IPS-NIHi11 (cell line): ENCODE results near the gene ERCC6L2.

ENCODE experiments used
- DNase-seq: peaks from one replicate; pipeline ENCODE4 v3.0.0; 2012; ENCODE audit warnings: mixed read lengths, low spot score

ERCC6L2 gene

GRCh38 chr9:95979446-95979845, 104.0 kb downstream of the ERCC6L2 start:
- no peak for DNase-seq

- no peak for DNase-seq
Observed at GRCh38 chr9:95980262-95981125, 105.0 kb downstream of the ERCC6L2 start.

GRCh38 chr9:95981761-95982390, 106.4 kb downstream of the ERCC6L2 start:
- DNase-seq, result no peak

GRCh38 chr9:95985440-95986055, 110.1 kb downstream of the ERCC6L2 start:
- DNase-seq, result no peak

- no peak for DNase-seq
Observed at GRCh38 chr9:95989297-95989696, 113.8 kb downstream of the ERCC6L2 start.

- DNase-seq, result no peak
Observed at GRCh38 chr9:95991326-95991725, 115.8 kb downstream of the ERCC6L2 start.

- no peak for DNase-seq
Observed at GRCh38 chr9:95992536-95992935, 117.0 kb downstream of the ERCC6L2 start.

- DNase-seq, result no peak
Observed at GRCh38 chr9:95993337-95993736, 117.8 kb downstream of the ERCC6L2 start.

GRCh38 chr9:95999390-95999789, 123.9 kb downstream of the ERCC6L2 start:
- DNase-seq, result no peak

- DNase-seq, result no peak
Observed at GRCh38 chr9:96004379-96004778, 128.9 kb downstream of the ERCC6L2 start.

GRCh38 chr9:96006296-96006879, 130.9 kb downstream of the ERCC6L2 start:
- DNase-seq, result no peak

- DNase-seq, result no peak
Observed at GRCh38 chr9:96006961-96007360, 131.5 kb downstream of the ERCC6L2 start.

GRCh38 chr9:96008502-96009222, 133.2 kb downstream of the ERCC6L2 start:
- DNase-seq, result no peak

GRCh38 chr9:96009223-96009602, 133.7 kb downstream of the ERCC6L2 start:
- no peak for DNase-seq

GRCh38 chr9:96009690-96010472, 134.4 kb downstream of the ERCC6L2 start:
- no peak for DNase-seq

GRCh38 chr9:96014078-96014477, 138.6 kb downstream of the ERCC6L2 start:
- DNase-seq, result no peak

- no peak for DNase-seq
Observed at GRCh38 chr9:96015876-96016686, 140.6 kb downstream of the ERCC6L2 start.
